Endothelial cell of umbilical vein (primary cell): ENCODE measurements around the gene WDR38.

Experiments
- CTCF ChIP-seq, 2 donors: IDR thresholded peaks; 1 replicate in 1 of 2; 2 replicates in 1 of 2; pipeline ENCODE4 v1.5.1; 2011; ENCODE audit warnings: low read length in 2 of 2, mild to moderate bottlenecking in 2 of 2, moderate library complexity in 2 of 2, control low read depth in 1 of 2, inconsistent platforms in 1 of 2, low read depth in 1 of 2; ENCODE audit not compliant: insufficient read depth in 1 of 2; ENCODE audit errors: extremely low read depth in 1 of 2
- EZH2 ChIP-seq: IDR thresholded peaks from 2 replicates; pipeline ENCODE4 v1.6.1; 2012; ENCODE audit warnings: borderline replicate concordance, low read depth, mild to moderate bottlenecking, moderate library complexity, low read length, inconsistent platforms; ENCODE audit not compliant: severe bottlenecking
- GATA2 ChIP-seq: IDR thresholded peaks from 2 replicates; pipeline ENCODE4 v1.7.0; 2011; ENCODE audit warnings: low read depth, mild to moderate bottlenecking, moderate library complexity, mixed read lengths, low read length; ENCODE audit not compliant: insufficient read length, insufficient read depth
- MYC ChIP-seq: IDR thresholded peaks from one replicate; pipeline ENCODE4 v1.6.1; 2011; ENCODE audit warnings: mild to moderate bottlenecking, low read depth, low read length
- POLR2A ChIP-seq: IDR thresholded peaks from 2 replicates; pipeline ENCODE4 v1.6.1; 2012; ENCODE audit warnings: low read depth, mild to moderate bottlenecking, control low read depth, low read length
- POLR2AphosphoS5 ChIP-seq: IDR thresholded peaks from 2 replicates; pipeline ENCODE4 v1.6.1; 2012; ENCODE audit warnings: low read depth, mild to moderate bottlenecking, control low read depth, low read length, moderate library complexity; ENCODE audit not compliant: insufficient read depth

GRCh38 chr9:124870723-124871122 lies 17.5 kb downstream of the WDR38 start:
- TF ChIP-seq CTCF (IDR thresholded peaks at IDR 0.05; ENCODE audit: extremely low read depth in 1 of 2, insufficient read depth in 1 of 2, low read depth in 1 of 2, low read length in 2 of 2) (no peak), POLR2AphosphoS5 (no peak), GATA2 (no peak), POLR2A (no peak), MYC (no peak), EZH2 (no peak)
